ENCODE data around the gene TSC2.

TSC2 gene

GRCh38 chr16:2047330-2048115, at the start of gene TSC2, which contains the start of gene NTHL1:
Gene TSC2 (plus strand): TSS chr16:2047985. CDS start chr16:2048616, 631 bp downstream.
Gene NTHL1 (minus strand): TSS chr16:2047834. CDS start chr16:2047823, 11 bp downstream.
- peaks cover 1% of the 10 kb centered on the region for H3K36me3 Mint-ChIP-seq
- H3K4me3 Mint-ChIP-seq, result peak within 1 kb of the TSS; percentile 94
- peaks cover 18% of the 10 kb centered on the region for H3K4me1 Mint-ChIP-seq
- no peaks in the 10 kb centered on the region for H3K27me3 Mint-ChIP-seq
- H3K9me3 Mint-ChIP-seq, result no peaks in the 10 kb centered on the region
- peak within 1 kb of the TSS; percentile 87 for H3K27ac Mint-ChIP-seq

- no peaks in the 10 kb centered on the region for H3K27me3 Mint-ChIP-seq
- no peaks in the 10 kb centered on the region for H3K9me3 Mint-ChIP-seq
- no peak overlapping the region for H3K27ac Mint-ChIP-seq
- no peak overlapping the region for H3K4me3 Mint-ChIP-seq
- peaks cover 4% of the 10 kb centered on the region for H3K36me3 Mint-ChIP-seq
- peaks cover 4% of the 10 kb centered on the region for H3K4me1 Mint-ChIP-seq
Observed at GRCh38 chr16:1998360-1998835, 49.4 kb upstream of the TSC2 start.

GRCh38 chr16:1998852-1999801, 48.7 kb upstream of the TSC2 start:
- Mint-ChIP-seq H3K27ac (no peak overlapping the region), H3K36me3 (peaks cover 4% of the 10 kb centered on the region), H3K9me3 (no peaks in the 10 kb centered on the region), H3K4me1 (peaks cover 3% of the 10 kb centered on the region), H3K27me3 (no peaks in the 10 kb centered on the region), H3K4me3 (no peak overlapping the region)

GRCh38 chr16:1999866-2000514, 47.8 kb upstream of the TSC2 start:
- Mint-ChIP-seq H3K27me3 (no peaks in the 10 kb centered on the region), H3K36me3 (peaks cover 4% of the 10 kb centered on the region), H3K9me3 (no peaks in the 10 kb centered on the region), H3K4me3 (no peak overlapping the region), H3K27ac (no peak overlapping the region), H3K4me1 (peaks cover 6% of the 10 kb centered on the region)

GRCh38 chr16:2001035-2001434, 46.8 kb upstream of the TSC2 start:
- peaks cover 4% of the 10 kb centered on the region for H3K36me3 Mint-ChIP-seq
- H3K9me3 Mint-ChIP-seq, result no peaks in the 10 kb centered on the region
- no peaks in the 10 kb centered on the region for H3K27me3 Mint-ChIP-seq
- peaks cover 9% of the 10 kb centered on the region for H3K4me1 Mint-ChIP-seq
- no peak overlapping the region for H3K4me3 Mint-ChIP-seq
- H3K27ac Mint-ChIP-seq, result no peak overlapping the region

GRCh38 chr16:2001456-2002355, 46.1 kb upstream of the TSC2 start:
- H3K4me3 Mint-ChIP-seq, result no peak overlapping the region
- H3K27ac Mint-ChIP-seq, result no peak overlapping the region
- no peaks in the 10 kb centered on the region for H3K9me3 Mint-ChIP-seq

GRCh38 chr16:2002406-2003230, 45.2 kb upstream of the TSC2 start:
- H3K36me3 Mint-ChIP-seq, result peaks cover 3% of the 10 kb centered on the region
- H3K27ac Mint-ChIP-seq, result no peak overlapping the region
- no peaks in the 10 kb centered on the region for H3K9me3 Mint-ChIP-seq

More at GRCh38 chr16:2001456-2002355, 46.1 kb upstream of the TSC2 start:
- Mint-ChIP-seq H3K27me3 (no peaks in the 10 kb centered on the region), H3K4me1 (peaks cover 13% of the 10 kb centered on the region), H3K36me3 (peaks cover 4% of the 10 kb centered on the region)

GRCh38 chr16:2003231-2003826, 44.5 kb upstream of the TSC2 start:
- Mint-ChIP-seq H3K9me3 (no peaks in the 10 kb centered on the region), H3K4me1 (peaks cover 29% of the 10 kb centered on the region), H3K27ac (no peak overlapping the region), H3K36me3 (peaks cover 3% of the 10 kb centered on the region), H3K4me3 (no peak overlapping the region), H3K27me3 (no peaks in the 10 kb centered on the region)

More at GRCh38 chr16:2002406-2003230, 45.2 kb upstream of the TSC2 start:
- Mint-ChIP-seq H3K4me1 (peaks cover 22% of the 10 kb centered on the region), H3K4me3 (no peak overlapping the region), H3K27me3 (no peaks in the 10 kb centered on the region)

GRCh38 chr16:2003827-2004641, 43.8 kb upstream of the TSC2 start:
- peaks cover 35% of the 10 kb centered on the region for H3K4me1 Mint-ChIP-seq
- H3K27ac Mint-ChIP-seq, result no peak overlapping the region
- no peaks in the 10 kb centered on the region for H3K27me3 Mint-ChIP-seq
- no peaks in the 10 kb centered on the region for H3K9me3 Mint-ChIP-seq
- H3K36me3 Mint-ChIP-seq, result peaks cover 2% of the 10 kb centered on the region
- no peak overlapping the region for H3K4me3 Mint-ChIP-seq

- peaks cover 2% of the 10 kb centered on the region for H3K36me3 Mint-ChIP-seq
- peaks cover 35% of the 10 kb centered on the region for H3K4me1 Mint-ChIP-seq
Observed at GRCh38 chr16:2004795-2005517, 42.8 kb upstream of the TSC2 start.

GRCh38 chr16:2005646-2006045, 42.1 kb upstream of the TSC2 start:
- peak overlapping the region; percentile 26 for H3K4me3 Mint-ChIP-seq
- no peak overlapping the region for H3K27ac Mint-ChIP-seq
- H3K4me1 Mint-ChIP-seq, result peaks cover 40% of the 10 kb centered on the region
- H3K9me3 Mint-ChIP-seq, result no peaks in the 10 kb centered on the region
- peaks cover 2% of the 10 kb centered on the region for H3K36me3 Mint-ChIP-seq
- no peaks in the 10 kb centered on the region for H3K27me3 Mint-ChIP-seq

More at GRCh38 chr16:2004795-2005517, 42.8 kb upstream of the TSC2 start:
- Mint-ChIP-seq H3K27ac (no peak overlapping the region), H3K4me3 (no peak overlapping the region), H3K27me3 (no peaks in the 10 kb centered on the region), H3K9me3 (no peaks in the 10 kb centered on the region)

GRCh38 chr16:2006317-2006716, 41.5 kb upstream of the TSC2 start:
- Mint-ChIP-seq H3K27ac (no peak overlapping the region), H3K36me3 (peaks cover 2% of the 10 kb centered on the region), H3K27me3 (no peaks in the 10 kb centered on the region), H3K4me1 (peaks cover 40% of the 10 kb centered on the region), H3K4me3 (peak overlapping the region; percentile 26), H3K9me3 (no peaks in the 10 kb centered on the region)

Measured in activated naive CD4-positive, alpha-beta T cell treated with anti-CD3 and anti-CD28 coated beads, Interleukin-2, amount 50 U/mL, for 24 hours (primary cell).